HG02678 (cell line): Measurements from ENCODE around the gene EPN2.

ENCODE experiments used
- ATAC-seq: cut with Tn5 transposase; IDR thresholded peaks from one replicate; pipeline ENCODE4 v1.9.1; 2021; ENCODE audit warnings: mild to moderate bottlenecking, moderate library complexity; ENCODE audit not compliant: unreplicated experiment

The EPN2 gene

DNA sequence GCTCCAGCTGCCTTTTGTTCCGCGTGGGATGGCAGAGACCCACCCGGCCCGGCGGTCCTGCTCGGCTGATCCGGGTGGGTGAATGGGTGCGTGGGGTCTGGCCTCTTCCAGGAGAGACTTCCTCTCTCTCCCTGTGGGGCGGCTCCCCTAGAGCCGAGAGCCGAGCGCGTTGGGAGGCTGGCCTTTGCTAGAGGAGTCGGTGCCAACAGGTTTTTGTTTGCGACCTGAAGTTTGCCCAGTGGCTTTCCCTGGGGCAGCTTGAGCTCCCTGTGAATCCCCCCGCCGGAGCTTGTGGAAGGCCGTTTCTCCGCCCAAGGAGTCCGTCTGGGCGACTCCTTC, 970 bp downstream of the EPN2 start:
- ATAC-seq, result no peak

DNA sequence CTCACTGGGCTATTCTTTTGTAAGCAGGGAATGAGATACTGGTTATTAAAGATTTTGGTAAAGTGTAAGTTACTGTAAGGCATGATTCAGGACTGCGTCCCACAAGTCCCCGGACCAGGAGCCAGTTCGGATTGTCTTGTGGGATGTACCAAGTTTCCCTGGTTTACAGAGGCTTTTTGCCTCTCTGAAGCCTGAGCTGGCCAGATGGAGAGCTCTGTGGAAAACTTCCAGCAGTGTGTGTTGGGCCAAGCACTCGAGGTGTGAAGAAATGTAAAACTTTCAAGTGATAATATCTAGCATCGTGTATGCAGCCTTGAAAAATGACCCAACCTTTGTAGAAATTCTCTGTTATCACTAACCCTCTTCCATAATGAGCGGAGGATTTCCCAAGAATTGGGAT, 2.4 kb downstream of the EPN2 start:
- no peak for ATAC-seq

DNA sequence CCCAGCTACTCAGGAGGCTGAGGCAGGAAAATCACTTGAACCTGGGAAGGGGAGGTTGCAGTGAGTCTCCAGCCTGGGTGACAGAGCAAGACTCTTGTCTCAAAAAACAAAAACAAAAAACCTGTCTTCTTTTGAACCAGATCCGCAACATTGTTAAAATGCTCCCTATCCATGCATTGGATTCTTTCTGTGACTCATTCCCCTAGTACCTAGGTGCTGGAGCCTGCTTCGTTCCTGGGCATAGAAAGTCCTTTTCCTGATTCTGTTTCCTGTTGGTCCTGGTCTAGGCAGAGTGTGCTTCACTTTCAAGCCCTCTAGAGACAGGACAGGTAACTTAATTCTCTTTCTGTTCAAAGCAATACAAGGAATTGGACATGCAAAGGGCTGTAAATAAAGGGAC, 5.2 kb downstream of the EPN2 start:
- ATAC-seq, result no peak

DNA sequence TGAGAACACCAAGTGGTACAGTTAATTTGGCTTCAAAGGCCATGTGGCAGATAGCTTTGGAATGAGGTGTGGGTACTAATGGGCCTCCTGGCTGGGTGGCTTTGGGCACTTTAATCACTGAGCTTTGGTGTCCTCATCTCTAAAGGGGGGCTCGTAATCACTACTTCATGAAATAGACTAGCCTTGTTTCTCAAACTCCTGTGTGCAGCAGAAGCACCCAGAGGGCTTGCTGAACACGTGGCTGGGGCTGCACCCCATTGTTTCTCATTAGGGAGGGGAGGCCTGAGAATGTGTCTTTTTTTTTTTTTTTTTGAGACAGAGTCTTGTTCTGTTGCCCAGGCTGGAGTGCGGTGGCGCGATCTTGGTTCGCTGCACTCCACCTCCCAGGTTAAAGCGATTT, 5.8 kb downstream of the EPN2 start:
- no peak for ATAC-seq

DNA sequence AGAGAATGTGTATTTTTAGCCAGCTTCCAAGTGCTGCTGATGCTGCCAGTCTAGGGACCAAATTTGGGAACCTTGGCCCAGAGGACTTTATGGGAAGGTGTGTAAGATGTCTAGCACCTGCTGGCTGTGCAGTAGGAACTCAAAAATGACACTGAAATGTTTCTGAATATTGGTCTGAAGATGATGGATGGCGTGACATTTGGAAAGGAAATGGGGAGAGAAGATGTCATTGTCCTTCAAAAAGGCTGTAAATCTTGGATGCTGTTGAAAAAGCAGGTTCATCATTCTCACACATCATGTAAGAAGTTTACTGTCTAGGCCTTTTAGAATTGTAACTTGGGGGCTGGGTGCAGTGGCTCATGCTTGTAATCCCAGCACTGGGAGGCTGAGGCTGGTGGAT, 6.7 kb downstream of the EPN2 start:
- ATAC-seq, result no peak

DNA sequence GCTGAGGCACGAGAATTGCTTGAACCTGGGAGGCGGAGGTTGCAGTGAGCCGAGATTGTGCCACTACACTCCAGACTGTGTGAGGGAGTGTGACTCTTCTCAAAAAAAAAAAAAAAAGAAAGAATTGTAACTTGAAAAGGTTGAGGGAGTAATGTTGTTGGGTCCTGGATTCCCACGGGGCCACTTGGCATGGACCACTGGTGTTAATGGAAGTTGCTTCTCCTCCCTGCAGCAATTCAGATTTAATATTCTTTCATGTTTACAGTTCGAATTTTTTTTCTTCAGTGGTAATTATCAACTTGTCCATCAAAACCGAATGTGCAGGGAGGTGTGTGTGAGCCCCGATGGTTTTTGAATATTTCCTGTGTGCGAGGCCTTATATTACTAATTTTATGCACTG, 7.2 kb downstream of the EPN2 start:
- no peak for ATAC-seq

DNA sequence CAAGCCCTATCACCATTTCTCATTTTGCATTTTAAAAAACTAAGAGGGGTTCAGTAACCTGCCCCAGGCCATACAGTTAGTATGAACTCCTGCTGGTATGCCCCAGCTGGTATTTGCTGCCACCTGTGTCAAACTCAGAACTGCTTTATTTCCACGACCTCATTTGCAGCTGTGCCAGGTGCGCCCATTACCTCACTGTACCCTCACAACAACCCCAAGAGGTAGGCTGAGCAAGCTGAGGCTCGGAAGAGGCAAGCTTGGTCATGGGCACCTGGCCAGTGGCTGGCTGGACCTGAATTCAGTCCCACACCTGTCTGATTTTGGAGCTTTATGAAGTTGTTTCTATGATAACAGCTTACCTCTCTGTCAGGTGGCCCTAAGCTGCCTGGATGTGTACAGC, 7.6 kb downstream of the EPN2 start:
- ATAC-seq, result no peak

DNA sequence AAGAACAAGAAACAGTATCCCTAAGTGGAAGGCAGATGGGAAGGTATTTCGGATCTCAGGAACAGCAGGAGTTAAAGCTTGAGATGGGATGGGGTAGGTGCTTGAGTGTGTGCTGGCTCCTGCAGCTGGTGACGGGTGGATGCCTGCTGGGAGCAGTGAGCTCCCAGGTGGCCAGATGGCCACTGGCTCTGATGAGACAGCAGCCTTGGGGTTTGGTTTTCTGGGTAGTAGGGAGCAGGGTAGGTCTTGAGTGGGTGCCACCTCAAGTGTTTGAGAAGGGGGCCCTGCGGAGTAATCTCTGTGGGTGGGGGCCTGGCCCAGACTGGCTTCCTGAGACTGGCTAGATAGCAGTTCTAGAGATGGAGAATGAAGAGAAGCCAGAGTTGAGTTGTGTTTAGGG, 10.3 kb downstream of the EPN2 start:
- ATAC-seq, result no peak

DNA sequence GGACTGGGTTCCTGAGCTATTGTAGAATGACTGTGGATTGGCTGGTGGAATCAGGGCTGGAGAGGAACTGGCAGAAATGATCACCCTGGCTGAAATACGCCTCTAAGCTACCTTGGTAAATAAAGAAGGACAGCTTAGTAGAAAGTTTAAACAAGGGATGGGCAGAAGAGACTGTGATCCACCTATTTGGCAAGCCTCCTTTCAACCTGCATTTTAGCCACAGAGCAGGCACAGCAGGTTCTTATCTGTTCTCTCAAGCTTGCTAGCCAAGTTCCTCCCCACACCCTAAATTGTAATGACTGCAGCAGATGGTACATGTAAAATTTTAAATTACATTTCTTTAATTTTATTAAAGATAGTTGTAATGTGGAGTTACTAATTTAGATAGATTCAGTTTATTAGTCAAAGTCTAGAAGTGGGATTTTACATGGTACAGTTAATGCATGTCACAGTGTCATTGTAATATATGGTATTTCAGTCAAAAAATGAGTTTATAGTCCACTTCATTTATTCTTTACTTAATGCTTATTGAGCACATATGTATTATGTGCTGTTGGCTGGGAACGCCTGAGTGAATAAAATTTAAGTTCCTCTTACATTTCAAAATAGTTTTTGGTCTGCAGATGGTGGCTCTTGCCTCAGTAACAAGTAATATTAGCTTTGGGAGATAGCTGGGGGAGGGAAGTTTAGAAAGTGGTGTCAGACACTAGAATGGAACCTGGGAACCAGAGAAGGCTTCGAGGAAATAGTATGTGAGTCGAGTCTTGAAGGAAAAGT, 11.2 kb downstream of the EPN2 start:
- ATAC-seq, result no peak

DNA sequence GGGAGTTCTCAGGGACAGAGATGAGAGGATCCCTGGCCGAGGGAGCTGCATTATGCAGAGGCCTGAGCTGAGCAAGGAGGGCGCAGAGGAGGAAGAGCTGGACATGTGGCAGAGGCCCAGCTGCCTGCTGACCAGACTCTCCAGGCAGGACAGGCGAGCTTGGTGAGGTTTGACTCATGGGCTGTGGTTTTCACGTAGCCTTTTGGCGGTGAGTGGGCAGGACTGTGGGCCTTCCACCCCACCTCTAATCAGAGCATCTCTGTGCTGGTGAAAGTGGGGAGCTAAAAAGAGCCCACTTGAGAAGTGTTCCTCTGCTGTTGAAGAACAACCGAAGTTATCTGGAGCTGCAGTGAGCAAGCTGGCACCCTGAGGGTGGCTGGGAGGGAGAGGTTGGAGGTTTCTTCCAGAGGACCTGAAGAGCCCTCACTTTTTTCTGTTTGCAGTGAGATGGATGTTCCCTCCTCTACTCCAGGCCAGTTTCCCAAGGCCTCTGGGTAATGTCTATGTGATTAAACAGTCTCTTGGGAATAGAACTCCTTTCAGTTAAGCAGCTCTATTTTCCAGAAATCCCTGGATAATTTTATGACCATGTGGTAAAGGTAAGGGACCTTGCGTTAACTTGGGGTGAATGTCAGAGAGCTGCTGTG, 11.9 kb downstream of the EPN2 start:
- ATAC-seq, result no peak

DNA sequence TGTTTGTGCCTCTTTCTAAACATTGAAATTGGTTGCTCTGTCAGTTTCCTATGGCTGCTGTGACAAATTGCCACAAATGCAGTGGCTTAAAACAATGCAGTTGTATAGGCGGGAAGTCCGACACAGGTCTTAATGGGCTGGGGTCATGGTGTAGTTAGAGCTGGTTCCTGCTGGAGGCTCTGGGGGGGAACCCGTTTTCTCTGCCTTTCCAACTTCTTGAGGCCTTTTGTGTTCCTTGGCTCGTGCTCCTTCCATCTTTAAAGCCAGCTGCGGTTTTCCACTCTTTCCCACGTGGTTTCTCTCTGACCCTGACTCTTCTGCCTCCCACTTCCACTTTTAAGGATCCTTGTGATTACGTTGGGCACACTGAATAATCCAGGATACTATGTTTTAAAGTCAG, 12.5 kb downstream of the EPN2 start:
- ATAC-seq, result no peak

DNA sequence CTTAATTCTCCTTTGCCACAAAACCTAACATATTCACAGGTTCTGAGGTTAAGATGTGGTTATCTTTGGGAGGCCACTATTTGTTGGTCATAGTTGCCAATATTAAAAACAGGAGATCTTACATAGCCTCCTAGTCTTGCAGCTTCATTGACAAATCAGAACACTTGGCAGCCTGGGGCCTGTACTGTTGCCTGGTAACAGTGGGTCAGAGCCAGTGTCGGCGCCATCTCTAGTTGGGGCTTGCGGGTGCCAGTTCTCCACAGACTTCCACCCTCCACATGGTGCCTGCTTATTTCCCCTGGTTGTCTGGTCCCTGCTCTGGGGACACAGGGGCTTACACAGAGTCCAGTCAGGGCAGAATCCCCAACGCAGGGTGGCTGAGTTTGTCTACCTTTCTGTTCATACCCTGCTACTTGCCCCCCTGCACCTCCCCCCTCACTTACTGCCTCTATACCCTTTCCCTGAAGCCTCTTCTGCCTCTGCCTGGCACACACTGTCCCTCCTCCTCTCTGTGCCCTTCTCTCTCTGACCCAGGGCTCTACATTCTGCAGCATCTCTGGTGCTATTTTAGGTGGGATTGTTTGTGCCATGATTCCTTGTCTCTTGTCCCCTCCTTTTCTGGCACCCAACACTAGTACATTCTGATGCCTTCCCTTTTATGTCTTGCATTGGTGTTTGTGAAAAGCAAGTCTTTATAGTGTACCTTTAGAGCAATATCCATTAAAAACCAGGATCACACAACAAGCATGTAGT, 13.4 kb downstream of the EPN2 start:
- ATAC-seq, result no peak

DNA sequence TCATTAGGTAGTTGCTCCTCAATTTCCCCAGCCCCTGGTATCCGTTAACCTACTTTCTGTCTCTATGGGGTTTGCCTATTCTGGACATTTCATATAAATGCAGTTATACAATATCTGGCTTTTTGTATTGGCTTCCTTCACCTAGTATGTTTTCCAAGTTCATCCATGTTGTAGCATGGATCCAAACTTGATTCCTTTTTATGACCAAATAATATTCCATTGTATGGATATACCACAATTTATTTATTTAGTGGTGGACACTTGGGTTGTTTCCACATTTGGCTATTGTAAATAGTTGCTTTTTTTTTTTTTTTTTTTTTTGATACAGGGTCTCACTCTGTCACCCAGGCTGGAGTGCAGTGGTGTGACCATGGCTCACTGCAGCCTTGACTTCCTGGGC, 15.9 kb downstream of the EPN2 start:
- ATAC-seq, result no peak

DNA sequence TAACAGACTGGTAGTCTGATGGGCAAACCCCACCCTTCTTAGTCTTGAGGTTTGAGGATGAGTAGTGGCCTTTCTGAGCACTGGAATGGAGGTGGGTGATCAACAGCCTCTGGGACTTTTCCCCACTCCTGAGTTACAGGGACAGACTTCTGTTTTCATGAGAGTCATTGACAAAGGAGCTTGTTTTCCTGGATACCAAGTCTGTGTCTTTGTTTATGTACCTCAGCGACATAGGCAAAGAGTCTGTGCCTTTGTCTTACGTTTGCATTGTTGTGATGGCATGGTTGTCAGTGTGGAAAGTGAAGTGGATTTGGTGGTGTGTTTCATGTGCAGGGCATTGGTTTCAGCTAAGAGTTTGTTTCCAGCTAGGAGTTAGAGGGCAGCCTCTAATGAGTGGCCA, 17.5 kb downstream of the EPN2 start:
- no peak for ATAC-seq

DNA sequence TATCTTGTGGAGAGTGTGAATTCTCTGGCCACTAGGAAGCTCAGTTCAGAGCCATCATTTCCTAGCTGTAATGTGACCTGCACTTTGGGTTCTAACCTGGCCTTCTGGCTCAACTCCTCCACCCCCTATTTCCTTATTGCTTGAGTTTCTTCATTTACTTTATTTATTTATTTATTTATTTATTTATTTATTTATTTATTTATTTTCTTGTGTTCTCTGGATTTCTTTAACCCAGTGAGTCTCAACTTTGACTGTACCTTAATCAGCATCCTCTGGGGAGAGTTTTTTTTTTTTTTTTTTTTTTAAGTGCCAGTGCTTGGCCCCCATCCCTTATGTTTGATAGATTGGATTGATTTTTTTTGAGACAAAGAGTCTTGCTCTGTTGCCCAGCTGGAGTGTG, 18.1 kb downstream of the EPN2 start:
- ATAC-seq, result no peak

DNA sequence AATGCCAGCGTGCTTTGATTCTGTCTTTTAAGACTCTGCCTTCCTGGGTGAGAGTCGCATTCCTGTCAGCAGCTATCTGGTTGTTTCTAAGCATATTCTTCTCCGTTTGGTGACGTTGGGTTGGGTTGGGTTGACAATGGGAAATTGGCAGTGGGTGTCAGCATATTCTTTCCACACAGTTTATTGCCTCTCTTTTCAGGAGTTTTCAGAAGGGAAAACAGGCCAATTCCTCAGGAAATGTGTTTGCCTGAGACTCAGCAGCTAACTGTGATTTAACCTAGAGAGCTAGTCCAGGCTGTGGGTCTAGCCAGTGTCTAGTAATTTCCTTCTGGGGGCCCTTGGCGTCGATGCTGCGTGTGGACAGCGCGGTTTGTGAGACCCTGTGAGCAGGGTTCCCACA, 21.2 kb downstream of the EPN2 start:
- ATAC-seq, result no peak

DNA sequence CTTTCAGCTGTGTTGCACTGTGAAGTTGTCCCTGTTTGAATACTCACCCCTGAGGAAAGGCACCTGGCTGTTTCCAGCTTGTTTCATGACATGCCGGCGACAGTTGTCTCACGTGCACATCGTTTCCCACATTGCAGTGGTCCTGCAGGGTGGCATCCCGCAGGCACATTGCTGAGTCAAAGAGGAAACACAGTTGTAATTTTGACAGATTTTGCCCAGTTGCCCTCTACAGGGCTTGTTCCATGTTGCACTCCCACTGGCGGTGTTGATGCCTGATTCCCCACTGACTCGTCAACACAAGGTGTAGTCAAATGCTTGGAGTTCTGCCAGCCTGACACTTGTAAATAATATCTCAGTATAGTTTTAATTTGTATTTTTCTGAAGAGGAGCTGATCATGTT, 23.8 kb downstream of the EPN2 start:
- no peak for ATAC-seq

DNA sequence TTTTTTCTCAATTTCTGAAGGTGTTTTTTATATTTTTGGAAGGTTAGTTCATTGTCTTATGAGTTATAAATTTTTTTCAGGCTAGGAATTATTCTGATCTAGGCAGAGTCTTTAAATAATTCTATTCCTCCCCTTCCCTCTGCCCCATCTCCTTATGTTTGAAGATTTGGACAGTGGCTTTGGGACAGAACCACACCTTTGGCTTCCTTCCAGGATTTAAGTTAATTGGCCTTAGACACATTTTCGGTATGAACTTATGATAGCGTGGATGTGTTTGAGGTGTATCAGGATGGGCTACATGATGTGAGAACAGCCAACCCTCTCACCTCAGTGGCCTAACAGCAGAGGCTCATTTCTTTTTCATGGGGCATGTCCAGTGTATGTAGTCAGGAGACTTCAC, 24.3 kb downstream of the EPN2 start:
- ATAC-seq, result no peak

DNA sequence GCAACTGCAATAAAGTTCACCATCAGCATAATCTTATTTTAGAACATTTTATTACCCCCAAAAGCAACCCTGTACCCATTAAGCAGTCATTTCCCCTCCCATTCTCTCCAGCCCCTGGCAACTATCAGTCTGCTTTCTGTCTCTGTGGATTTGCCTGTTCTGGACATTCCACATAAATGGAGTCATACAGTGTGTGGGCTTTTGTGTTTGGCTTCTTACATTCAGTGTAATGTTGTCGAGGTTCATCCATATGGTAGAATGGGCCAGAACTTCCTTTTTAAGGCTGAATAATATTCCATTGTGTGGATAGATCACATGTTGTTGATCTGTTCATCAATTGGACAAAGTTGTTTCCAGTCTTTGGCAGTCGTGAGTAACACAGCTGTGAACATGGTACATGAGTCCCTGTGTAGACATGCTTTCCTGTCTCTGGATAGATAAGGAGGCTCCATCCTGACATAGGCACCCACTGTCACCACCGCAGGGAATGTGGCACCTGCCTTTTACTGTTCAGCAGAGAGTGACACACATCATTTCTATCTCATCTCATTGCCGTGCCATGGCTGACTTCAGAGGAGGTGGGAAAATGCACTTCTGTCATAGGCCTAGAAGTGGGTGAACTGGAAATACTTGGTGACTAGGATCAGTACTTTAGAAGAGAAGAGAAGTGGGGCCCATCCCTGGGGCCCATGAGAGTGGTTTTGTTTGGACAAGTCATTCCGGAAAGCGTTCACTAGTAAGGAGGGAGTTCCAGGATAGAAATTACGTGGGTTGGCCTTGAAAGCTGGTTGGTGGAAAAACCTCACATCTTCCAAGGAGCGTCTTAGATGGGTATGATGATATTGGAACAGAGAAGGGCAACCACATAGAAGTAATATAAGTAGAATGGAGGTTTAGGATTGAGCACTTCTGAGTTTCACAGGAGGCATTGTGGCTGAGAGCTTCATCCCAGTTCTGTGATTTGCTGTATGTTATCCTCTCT, 25.8 kb downstream of the EPN2 start:
- no peak for ATAC-seq

DNA sequence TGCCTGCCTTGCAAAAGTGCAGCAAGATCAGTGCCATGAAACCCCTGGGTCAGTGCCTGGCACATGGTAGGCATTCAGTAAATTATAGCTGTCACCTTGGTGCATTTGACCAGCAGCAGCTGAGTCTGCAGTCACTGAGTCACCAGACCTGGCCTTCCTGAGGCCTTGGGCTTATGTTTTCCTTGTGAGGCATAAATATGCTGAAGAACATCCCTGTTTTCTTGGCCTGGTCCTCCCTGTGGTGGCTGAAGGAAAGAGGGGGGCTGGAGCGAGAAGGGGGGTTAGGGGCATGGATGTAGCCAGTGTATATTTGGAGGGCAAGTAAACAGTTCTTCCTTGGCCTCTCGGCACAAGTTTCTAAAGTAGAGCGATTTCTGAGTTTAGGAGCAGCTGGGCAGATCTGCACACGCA, 26.5 kb downstream of the EPN2 start:
- no peak for ATAC-seq

DNA sequence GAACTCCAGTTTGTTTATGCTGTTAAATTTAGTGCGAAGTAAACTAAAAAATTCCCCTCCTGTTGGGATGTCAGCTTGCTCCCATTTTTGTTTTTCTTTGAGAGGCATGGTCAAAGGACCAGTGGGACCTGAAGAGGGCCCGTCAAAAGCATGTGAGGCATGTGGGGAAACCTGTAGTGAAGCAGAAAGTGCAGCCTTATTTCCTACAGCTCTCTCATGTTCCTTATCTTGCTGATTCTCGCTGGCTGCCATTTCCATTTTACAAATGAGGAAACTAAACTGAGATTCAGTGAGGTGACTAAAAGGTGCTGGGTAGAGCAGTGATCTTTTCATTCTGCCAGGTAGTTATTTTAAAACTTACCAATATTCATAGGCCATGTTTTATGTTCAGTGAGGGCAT, 27.1 kb downstream of the EPN2 start:
- no peak for ATAC-seq
